ENCODE measurements around the gene XCL1. TPM values are rescaled to one million over a fixed set of nuclear protein-coding genes. Genes with fewer than 3 reads are reported as not detected.
"Not testable (repeated sequence)": the region's sequence is repeated elsewhere in the genome, so short reads cannot be mapped to it uniquely, and the experiment has no call there.

Gene XCL1
- total RNA-seq, 2 experiments from 2014 or later, result 0.22 to 0.38 TPM

GRCh38 chr1:168545678-168546552, 30.5 kb upstream of the XCL1 start:
- H3K27ac Mint-ChIP-seq; H3K4me1 Mint-ChIP-seq (ENCODE audit: low read depth); H3K27me3 ChIP-seq (ENCODE audit: control insufficient read depth in 1 of 2, insufficient read depth in 2 of 2, low read length in 2 of 2); H3K4me1 ChIP-seq (ENCODE audit: insufficient read depth, low read length); H3K4me3 ChIP-seq (ENCODE audit: low read length); intact Hi-C loops (cut with DNase I, micrococcal nuclease); H3K36me3 Mint-ChIP-seq (ENCODE audit: low read depth); H3K9me3 Mint-ChIP-seq; POLR2A ChIA-PET; H3K27ac ChIP-seq (ENCODE audit: low read depth in 1 of 2, low read length in 2 of 2); H3K4me3 Mint-ChIP-seq; H3K27me3 Mint-ChIP-seq; CTCF ChIA-PET; H3K36me3 ChIP-seq (ENCODE audit: insufficient read depth, low read length); H3K9me3 ChIP-seq (ENCODE audit: control insufficient read depth in 1 of 2, insufficient read depth in 1 of 2, low read length in 2 of 2); DNase-seq: not testable (repeated sequence)
- TF ChIP-seq CTCF (IDR thresholded peaks at IDR 0.05), result peak; percentile 46
- peak; percentile 57 for ATAC-seq (ENCODE audit: poor library complexity)

DNA sequence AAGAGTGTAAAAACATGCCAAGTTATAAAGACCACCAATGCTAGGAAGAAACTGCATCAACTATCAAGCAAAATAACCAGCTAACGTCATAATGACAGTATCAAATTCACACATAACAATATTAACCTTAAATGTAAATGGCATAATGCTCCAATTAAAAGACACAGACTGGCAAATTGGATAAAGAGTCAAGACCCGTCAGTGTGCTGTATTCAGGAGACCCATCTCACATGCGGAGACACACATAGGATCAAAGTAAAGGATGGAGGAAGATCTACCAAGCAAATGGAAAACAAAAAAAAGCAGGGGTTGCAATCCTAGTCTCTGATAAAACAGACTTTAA, 29.9 kb upstream of the XCL1 start:
- H3K9me3 ChIP-seq (ENCODE audit: control insufficient read depth in 1 of 2, insufficient read depth in 1 of 2, low read length in 2 of 2); H3K4me1 Mint-ChIP-seq (ENCODE audit: low read depth); H3K9me3 Mint-ChIP-seq; H3K36me3 ChIP-seq (ENCODE audit: insufficient read depth, low read length); H3K27me3 ChIP-seq (ENCODE audit: control insufficient read depth in 1 of 2, insufficient read depth in 2 of 2, low read length in 2 of 2); ATAC-seq (ENCODE audit: poor library complexity); DNase-seq; intact Hi-C loops (cut with DNase I, micrococcal nuclease); H3K4me1 ChIP-seq (ENCODE audit: insufficient read depth, low read length); POLR2A ChIA-PET; H3K4me3 ChIP-seq (ENCODE audit: low read length); H3K27ac ChIP-seq (ENCODE audit: low read depth in 1 of 2, low read length in 2 of 2); CTCF ChIA-PET; H3K4me3 Mint-ChIP-seq; H3K27ac Mint-ChIP-seq; H3K27me3 Mint-ChIP-seq; H3K36me3 Mint-ChIP-seq (ENCODE audit: low read depth): not testable (repeated sequence)

GRCh38 chr1:168550971-168551370, 25.4 kb upstream of the XCL1 start:
- Mint-ChIP-seq H3K36me3 (ENCODE audit: low read depth) (no peaks in the 10 kb centered on the region), H3K4me3 (no peak overlapping the region), H3K4me1 (ENCODE audit: low read depth) (peaks cover 8% of the 10 kb centered on the region), H3K27me3 (no peaks in the 10 kb centered on the region), H3K9me3 (peaks cover 3% of the 10 kb centered on the region), H3K27ac (no peak overlapping the region)
- ChIA-PET CTCF (no interaction called here), POLR2A (interaction anchor here (0.6 kb wide), 1 partner anchor 116 kb away, joined by 5 read pairs; no protein-coding TSS in a partner anchor)
- no peak overlapping the region for H3K27ac ChIP-seq (ENCODE audit: low read depth in 1 of 2, low read length in 2 of 2)
- intact Hi-C loops (cut with DNase I, micrococcal nuclease), result no loop called here
- ATAC-seq (ENCODE audit: poor library complexity), result no peak
- H3K27me3 ChIP-seq (ENCODE audit: control insufficient read depth in 1 of 2, insufficient read depth in 2 of 2, low read length in 2 of 2), result no peaks in the 10 kb centered on the region
- no peaks in the 10 kb centered on the region for H3K36me3 ChIP-seq (ENCODE audit: insufficient read depth, low read length)
- H3K9me3 ChIP-seq (ENCODE audit: control insufficient read depth in 1 of 2, insufficient read depth in 1 of 2, low read length in 2 of 2), result no peaks in the 10 kb centered on the region
- DNase-seq, result no peak
- no peak for TF ChIP-seq CTCF (IDR thresholded peaks at IDR 0.05)
- no peak overlapping the region for H3K4me3 ChIP-seq (ENCODE audit: low read length)
- peaks cover 2% of the 10 kb centered on the region for H3K4me1 ChIP-seq (ENCODE audit: insufficient read depth, low read length)

DNA sequence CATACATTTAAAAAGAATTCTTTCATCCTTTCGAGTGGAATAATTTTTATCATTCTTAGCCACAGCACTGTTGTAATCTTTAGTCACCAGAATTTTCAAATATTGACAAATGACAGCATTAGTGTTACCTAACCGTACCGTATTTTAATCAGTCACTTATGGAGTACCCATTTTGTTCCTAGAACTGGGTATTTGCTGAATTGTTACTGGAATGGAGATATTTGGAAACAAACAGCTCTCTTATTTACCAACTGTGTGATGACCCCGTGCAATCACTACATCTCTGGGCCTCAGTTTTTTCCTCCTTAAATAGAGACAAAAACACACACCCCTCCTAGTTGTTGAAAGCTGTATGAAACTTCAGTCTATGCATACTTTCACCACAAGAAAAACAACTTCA, 24.7 kb upstream of the XCL1 start:
- no peaks in the 10 kb centered on the region for H3K36me3 Mint-ChIP-seq (ENCODE audit: low read depth)
- ChIA-PET CTCF (interaction anchor here (0.9 kb wide), 1 partner anchor 9 kb away, joined by 3 read pairs; no protein-coding TSS in a partner anchor), POLR2A (no interaction called here)
- no peaks in the 10 kb centered on the region for H3K27me3 Mint-ChIP-seq
- Histone ChIP-seq H3K36me3 (ENCODE audit: insufficient read depth, low read length) (no peaks in the 10 kb centered on the region), H3K27me3 (ENCODE audit: control insufficient read depth in 1 of 2, insufficient read depth in 2 of 2, low read length in 2 of 2) (no peaks in the 10 kb centered on the region), H3K27ac (ENCODE audit: low read depth in 1 of 2, low read length in 2 of 2) (no peak overlapping the region), H3K4me1 (ENCODE audit: insufficient read depth, low read length) (peaks cover 2% of the 10 kb centered on the region), H3K4me3 (ENCODE audit: low read length) (no peak overlapping the region), H3K9me3 (ENCODE audit: control insufficient read depth in 1 of 2, insufficient read depth in 1 of 2, low read length in 2 of 2) (no peaks in the 10 kb centered on the region)
- intact Hi-C loops (cut with DNase I, micrococcal nuclease), result no loop called here
- DNase-seq, result no peak
- H3K27ac Mint-ChIP-seq, result no peak overlapping the region
- TF ChIP-seq CTCF (IDR thresholded peaks at IDR 0.05), result no peak
- H3K4me3 Mint-ChIP-seq, result no peak overlapping the region
- ATAC-seq (ENCODE audit: poor library complexity), result no peak
- peaks cover 3% of the 10 kb centered on the region for H3K9me3 Mint-ChIP-seq
- H3K4me1 Mint-ChIP-seq (ENCODE audit: low read depth), result peaks cover 14% of the 10 kb centered on the region

Data from CD4-positive, alpha-beta T cell (primary cell).